DND-41 (cell line): Measurements from ENCODE around the gene NRIP1.

Experiments used
- EZH2 ChIP-seq: IDR thresholded peaks from 3 replicates; pipeline ENCODE4 v1.6.1; 2012; ENCODE audit warnings: borderline replicate concordance, low read depth, mild to moderate bottlenecking, moderate library complexity, low read length, inconsistent platforms; ENCODE audit not compliant: severe bottlenecking
- TF ChIP-seq, protein P1 (sequence below): IDR thresholded peaks from 2 replicates; pipeline ENCODE4 v1.5.1; 2012; ENCODE audit warnings: borderline replicate concordance, low read length, moderate library complexity, mild to moderate bottlenecking; ENCODE audit not compliant: poor library complexity, severe bottlenecking; ENCODE audit errors: extremely low read depth

DNA sequence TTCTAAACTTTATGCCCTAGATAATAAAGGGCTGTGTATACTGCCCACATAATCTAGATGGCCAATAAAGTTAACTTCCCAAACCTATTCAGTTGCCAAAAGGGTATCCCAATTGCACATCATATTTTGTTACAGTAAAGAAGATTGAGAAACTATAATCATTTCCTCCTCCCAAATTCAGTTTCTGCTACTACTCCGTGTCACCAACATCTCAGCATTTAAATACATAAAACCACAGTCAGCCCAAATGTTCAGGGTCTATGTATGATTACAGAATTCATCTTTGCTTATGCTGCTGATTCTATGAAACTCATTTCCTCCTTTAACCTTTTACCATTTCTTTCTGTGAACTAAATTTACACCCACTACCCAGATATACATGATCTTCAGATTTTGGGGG is 28.6 kb downstream of the NRIP1 start:
- TF ChIP-seq, protein P1, sequence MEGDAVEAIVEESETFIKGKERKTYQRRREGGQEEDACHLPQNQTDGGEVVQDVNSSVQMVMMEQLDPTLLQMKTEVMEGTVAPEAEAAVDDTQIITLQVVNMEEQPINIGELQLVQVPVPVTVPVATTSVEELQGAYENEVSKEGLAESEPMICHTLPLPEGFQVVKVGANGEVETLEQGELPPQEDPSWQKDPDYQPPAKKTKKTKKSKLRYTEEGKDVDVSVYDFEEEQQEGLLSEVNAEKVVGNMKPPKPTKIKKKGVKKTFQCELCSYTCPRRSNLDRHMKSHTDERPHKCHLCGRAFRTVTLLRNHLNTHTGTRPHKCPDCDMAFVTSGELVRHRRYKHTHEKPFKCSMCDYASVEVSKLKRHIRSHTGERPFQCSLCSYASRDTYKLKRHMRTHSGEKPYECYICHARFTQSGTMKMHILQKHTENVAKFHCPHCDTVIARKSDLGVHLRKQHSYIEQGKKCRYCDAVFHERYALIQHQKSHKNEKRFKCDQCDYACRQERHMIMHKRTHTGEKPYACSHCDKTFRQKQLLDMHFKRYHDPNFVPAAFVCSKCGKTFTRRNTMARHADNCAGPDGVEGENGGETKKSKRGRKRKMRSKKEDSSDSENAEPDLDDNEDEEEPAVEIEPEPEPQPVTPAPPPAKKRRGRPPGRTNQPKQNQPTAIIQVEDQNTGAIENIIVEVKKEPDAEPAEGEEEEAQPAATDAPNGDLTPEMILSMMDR, result no peak
- TF ChIP-seq EZH2, result no peak
